Keratinocyte (primary cell): ENCODE results near the gene PDZRN3. TPM values are rescaled to one million over a fixed set of nuclear protein-coding genes. Genes with fewer than 3 reads are reported as not detected.

Experiments
- DNase-seq: peaks from one replicate; pipeline ENCODE4 v3.0.0-alpha.2; 2011; ENCODE audit warnings: low read depth, missing footprints, low spot score
- FAIRE-seq: peaks from 2 replicates; lab custom pipeline; 2011; peaks lifted over from hg19 to GRCh38; lab: Jason Lieb, UNC
- H2AFZ ChIP-seq: 2 replicates; pipeline ENCODE4 v1.6.0; 2012; ENCODE audit warnings: low read length, control low read depth, inconsistent platforms; ENCODE audit not compliant: control insufficient read depth
- H3K27ac ChIP-seq: 2 replicates; pipeline ENCODE4 v1.5.1; 2011; ENCODE audit warnings: low read length; ENCODE audit not compliant: control insufficient read depth, insufficient read depth
- H3K27me3 ChIP-seq: 3 replicates; pipeline ENCODE4 v1.6.0; 2011; ENCODE audit warnings: low read length; ENCODE audit not compliant: control insufficient read depth, insufficient read depth; ENCODE audit errors: extremely low read depth
- H3K36me3 ChIP-seq, 2 experiments: 2 replicates in 1 of 2; 3 replicates in 1 of 2; pipeline ENCODE4 v1.5.1; 2011; ENCODE audit warnings: low read length in 2 of 2, mild to moderate bottlenecking in 1 of 2; ENCODE audit not compliant: control insufficient read depth in 2 of 2, insufficient read depth in 2 of 2; ENCODE audit errors: extremely low read depth in 1 of 2
- H3K4me1 ChIP-seq: 3 replicates; pipeline ENCODE4 v1.5.1; 2011; ENCODE audit warnings: low read length; ENCODE audit not compliant: control insufficient read depth, insufficient read depth; ENCODE audit errors: extremely low read depth
- H3K4me2 ChIP-seq: 3 replicates; pipeline ENCODE4 v1.6.0; 2011; ENCODE audit warnings: low read depth, low read length; ENCODE audit not compliant: control insufficient read depth, insufficient read depth; ENCODE audit errors: extremely low read depth
- H3K4me3 ChIP-seq, 3 experiments: fragments of 200-600 bp in 1 of 3; sonication (generic) in 1 of 3; 2 replicates in 2 of 3; 3 replicates in 1 of 3; pipeline ENCODE4 v1.5.1; 2011 to 2016; ENCODE audit warnings: low read length in 3 of 3, mild to moderate bottlenecking in 3 of 3, control low read depth in 2 of 3, inconsistent platforms in 1 of 3, low read depth in 1 of 3, mixed read lengths in 1 of 3, mixed run types in 1 of 3, moderate library complexity in 1 of 3; ENCODE audit not compliant: control insufficient read depth in 2 of 3, insufficient read depth in 2 of 3; ENCODE audit errors: extremely low read depth in 1 of 3
- H3K79me2 ChIP-seq: 2 replicates; pipeline ENCODE4 v1.6.0; 2012; ENCODE audit warnings: low read length; ENCODE audit not compliant: control insufficient read depth, insufficient read depth
- H3K9ac ChIP-seq: 3 replicates; pipeline ENCODE4 v1.6.0; 2011; ENCODE audit warnings: low read length; ENCODE audit not compliant: control insufficient read depth, insufficient read depth; ENCODE audit errors: extremely low read depth
- H3K9me1 ChIP-seq: 3 replicates; pipeline ENCODE4 v1.6.0; 2011; ENCODE audit warnings: low read length; ENCODE audit not compliant: control insufficient read depth, insufficient read depth; ENCODE audit errors: extremely low read depth
- H3K9me3 ChIP-seq: 2 replicates; pipeline ENCODE4 v1.5.1; 2012; ENCODE audit warnings: low read depth, low read length; ENCODE audit not compliant: control insufficient read depth
- H4K20me1 ChIP-seq: 3 replicates; pipeline ENCODE4 v1.6.0; 2011; ENCODE audit warnings: low read length; ENCODE audit not compliant: control insufficient read depth, insufficient read depth; ENCODE audit errors: extremely low read depth
- CTCF ChIP-seq, 3 experiments: IDR thresholded peaks in 1 of 3; conservative IDR thresholded peaks in 1 of 3; optimal IDR thresholded peaks in 1 of 3; 2 replicates in 2 of 3; 3 replicates in 1 of 3; pipeline versions ENCODE3 to v1.5.1; 2011; ENCODE audit warnings: low read length in 3 of 3, mild to moderate bottlenecking in 3 of 3, moderate library complexity in 2 of 3, control low read depth in 1 of 3, inconsistent platforms in 1 of 3; ENCODE audit not compliant: insufficient read depth in 2 of 3; ENCODE audit errors: extremely low read depth in 1 of 3
- EZH2 ChIP-seq: IDR thresholded peaks from one replicate; pipeline ENCODE4 v1.6.1; 2012; ENCODE audit warnings: inconsistent platforms, mild to moderate bottlenecking, low read length, moderate library complexity
- dilution Hi-C: fragments of 300-500 bp; cut with MboI; formaldehyde crosslinking; loops from one replicate; pipeline ENCODE4 v1.7.0; 2020; ENCODE audit warnings: low sequenced_read_pairs; ENCODE audit not compliant: extremely low pct_ligation_motif_present
- polyA plus RNA-seq, 5 experiments: library from polyadenylated mRNA; depleted of rRNA in 3 of 5; stranded (reverse) in 3 of 5; stranded (forward) in 1 of 5; unstranded in 1 of 5; fragments of >200 nt; gene quantifications; 1 replicate in 1 of 5; 2 replicates in 3 of 5; 3 replicates in 1 of 5; pipeline versions ENCODE4 v1.2.1 to v1.2.3, GENCODE V29; 2011 to 2012; ENCODE audit warnings: missing spikeins in 2 of 5, low read depth in 1 of 5, low replicate concordance in 1 of 5

PDZRN3 gene
- polyA plus RNA-seq, 1 donor (not counting 4 experiments of a cell fraction or from before 2014, with no cell fraction given): not detected

DNA sequence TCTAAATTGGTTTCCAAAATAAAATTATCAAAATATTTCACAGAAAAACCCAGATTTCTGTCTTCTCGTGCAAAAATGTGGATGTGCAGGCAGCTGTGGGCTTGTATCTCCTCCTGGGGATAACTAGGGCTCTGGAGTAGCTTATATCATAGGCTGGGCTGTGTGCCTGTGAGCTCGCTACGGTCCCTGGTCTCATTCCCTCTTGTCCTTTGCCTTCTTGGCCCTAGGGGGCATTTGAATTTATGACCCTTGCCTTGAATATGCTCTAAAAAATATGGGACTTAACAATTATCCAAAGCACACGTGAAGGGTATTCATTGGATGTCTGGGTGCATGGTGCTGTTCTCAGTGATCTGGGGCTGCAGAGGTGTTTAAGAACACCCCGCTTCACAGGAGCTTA lies 132.6 kb downstream of the PDZRN3 start:
- dilution Hi-C loops: no loop called here
- Histone ChIP-seq H3K9ac (no peak overlapping the region), H3K9me1 (no peaks in the 10 kb centered on the region), H3K4me2 (no peak overlapping the region), H3K36me3 (no peaks in the 10 kb centered on the region), H4K20me1 (no peaks in the 10 kb centered on the region), H3K9me3 (no peaks in the 10 kb centered on the region), H3K4me3 (no peak overlapping the region), H3K27me3 (no peaks in the 10 kb centered on the region), H2AFZ (no peak overlapping the region), H3K27ac (no peak overlapping the region), H3K79me2 (no peaks in the 10 kb centered on the region), H3K4me1 (no peaks in the 10 kb centered on the region)
- FAIRE-seq (no peak), DNase-seq (no peak)
- TF ChIP-seq CTCF (optimal IDR thresholded peaks at IDR 0.05 in 1 of 3, IDR thresholded peaks at IDR 0.05 in 1 of 3, conservative IDR thresholded peaks at IDR 0.05 in 1 of 3; ENCODE audit: extremely low read depth in 1 of 3, insufficient read depth in 2 of 3, low read length in 3 of 3) (no peak), EZH2 (no peak)

DNA sequence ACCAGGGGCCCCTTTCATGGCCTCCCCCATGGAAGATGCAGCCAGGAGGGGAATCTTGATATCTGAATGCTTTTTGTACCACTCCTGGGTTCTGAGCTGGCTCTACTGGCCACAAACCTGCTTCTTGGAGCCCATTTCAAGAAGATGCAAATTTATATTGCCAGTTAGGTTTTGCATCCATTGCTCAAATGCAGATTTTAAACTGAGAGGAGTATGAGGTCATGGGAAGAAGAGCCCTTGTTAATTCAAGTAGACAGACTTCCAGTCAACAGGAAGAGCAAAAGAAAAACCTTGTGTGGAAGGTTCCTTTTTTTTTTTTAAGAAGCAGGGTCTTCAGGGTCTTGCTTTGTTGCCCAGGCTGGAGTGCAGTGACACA lies 133.5 kb downstream of the PDZRN3 start:
- H3K36me3 ChIP-seq: no peaks in the 10 kb centered on the region
- H3K4me3 ChIP-seq: no peak overlapping the region
- no peaks in the 10 kb centered on the region for H3K9me3 ChIP-seq
- no peaks in the 10 kb centered on the region for H4K20me1 ChIP-seq
- no peaks in the 10 kb centered on the region for H3K9me1 ChIP-seq
- no peak overlapping the region for H3K9ac ChIP-seq
- no peaks in the 10 kb centered on the region for H3K4me1 ChIP-seq
- TF ChIP-seq CTCF (optimal IDR thresholded peaks at IDR 0.05 in 1 of 3, IDR thresholded peaks at IDR 0.05 in 1 of 3, conservative IDR thresholded peaks at IDR 0.05 in 1 of 3; ENCODE audit: extremely low read depth in 1 of 3, insufficient read depth in 2 of 3, low read length in 3 of 3): no peak
- TF ChIP-seq EZH2: no peak
- no peak overlapping the region for H3K4me2 ChIP-seq
- DNase-seq: no peak
- H3K27ac ChIP-seq: no peak overlapping the region
- dilution Hi-C loops: no loop called here
- H2AFZ ChIP-seq: no peak overlapping the region
- H3K79me2 ChIP-seq: no peaks in the 10 kb centered on the region
- no peaks in the 10 kb centered on the region for H3K27me3 ChIP-seq
- FAIRE-seq: no peak
